SU-DHL-6 (cell line): Measurements from ENCODE around the gene PLCL1.

ENCODE experiments used
- CTCF ChIP-seq: fragments of 200-600 bp; sonication (generic); IDR thresholded peaks from one replicate; pipeline ENCODE4 v1.5.1; 2017; ENCODE audit warnings: antibody characterized with exemption, mild to moderate bottlenecking, low read length, moderate library complexity; ENCODE audit not compliant: insufficient read depth, poor library complexity, severe bottlenecking
- EZH2phosphoT487 ChIP-seq: fragments of 200-600 bp; sonication (generic), shearing (Covaris generic); conservative IDR thresholded peaks from 2 replicates; pipeline ENCODE4 v1.6.1; 2018; ENCODE audit warnings: mild to moderate bottlenecking, antibody characterized with exemption, low read length, moderate library complexity, mixed read lengths

GRCh38 chr2:197822333-197822732, 17.9 kb downstream of the PLCL1 start:
- TF ChIP-seq CTCF (no peak), EZH2phosphoT487 (no peak)
